ENCODE results near the gene MAP7. TPM values are rescaled to one million over a fixed set of nuclear protein-coding genes. Genes with fewer than 3 reads are reported as not detected.

MAP7 gene
- total and polyA plus RNA-seq, 2 of the 13 experiments (the other 11 are each of a cell fraction or from before 2014, with no cell fraction given): 0.04 TPM; not detected in 1

GRCh38 chr6:136420853-136421252, 129.4 kb downstream of the MAP7 start:
- Histone ChIP-seq H3K4me1 (ENCODE audit: insufficient read depth, low read length) (no peaks in the 10 kb centered on the region), H3K4me3 (replicated peaks in 1 of 3; ENCODE audit: insufficient read depth in 1 of 3, low read depth in 2 of 3, low read length in 3 of 3) (no peak overlapping the region), H3K9ac (ENCODE audit: insufficient read depth, low read depth, low read length) (no peak overlapping the region), H3K79me2 (ENCODE audit: insufficient read depth, low read length) (no peaks in the 10 kb centered on the region), H3K9me3 (ENCODE audit: low read length) (no peaks in the 10 kb centered on the region), H3K27ac (ENCODE audit: extremely low read length, insufficient read depth, low read length) (no peak overlapping the region), H3K36me3 (replicated peaks in 1 of 2; ENCODE audit: control insufficient read depth in 1 of 2, insufficient read depth in 2 of 2, low read length in 2 of 2) (no peaks in the 10 kb centered on the region), H2AFZ (ENCODE audit: low read length) (no peak overlapping the region), H3K4me2 (ENCODE audit: low read depth, low read length) (no peak overlapping the region), H3K27me3 (ENCODE audit: control insufficient read depth in 1 of 2, insufficient read depth in 2 of 2, low read length in 2 of 2) (no peaks in the 10 kb centered on the region), H4K20me1 (ENCODE audit: insufficient read depth, low read length) (no peaks in the 10 kb centered on the region)
- ChIA-PET POLR2A (no interaction called here), CTCF (ENCODE audit: low intra/inter-chr PET ratio, low total read pairs) (no interaction called here)
- DNase-seq (ENCODE audit: low spot score): no peak
- TF ChIP-seq THAP9 (CRISPR knock-in tag; IDR thresholded peaks at IDR 0.05; ENCODE audit: borderline replicate concordance) (no peak), ZFY (CRISPR knock-in tag; IDR thresholded peaks at IDR 0.05) (no peak), ZNF263 (CRISPR knock-in tag; IDR thresholded peaks at IDR 0.05) (no peak), MLX (CRISPR knock-in tag; IDR thresholded peaks at IDR 0.05) (no peak), BORCS8-MEF2B (CRISPR knock-in tag; IDR thresholded peaks at IDR 0.05) (no peak)
- no peak for ATAC-seq
- WGBS (ENCODE audit: low lambda C conversion rate): 4% methylated on average over 3 of the region's 3 CpGs
- FAIRE-seq: no peak
- BruUV-seq (replicated peaks): no TSS peak
- in situ Hi-C loops (cut with HindIII; ENCODE audit: extremely low pct_ligation_motif_present, low pct_unique_long_range_greater_than_20kb): no loop called here
- intact Hi-C loops (cut with micrococcal nuclease; ENCODE audit: unreplicated experiment): no loop called here

Measured in HepG2 (cell line).